Left ventricle myocardium inferior (tissue), 1 donor: Measurements from ENCODE around the gene MND1. TPM values are rescaled to one million over a fixed set of nuclear protein-coding genes. Genes with fewer than 3 reads are reported as not detected.

ENCODE experiments used
- DNase-seq: peaks from one replicate; pipeline ENCODE4 v3.0.0-alpha.2; 2020
- H3K27ac ChIP-seq: fragments of 200-600 bp; replicated peaks from 2 replicates; pipeline ENCODE4 v1.8.0; 2021
- H3K27me3 ChIP-seq: fragments of 200-600 bp; 2 replicates; pipeline ENCODE4 v1.8.0; 2021; ENCODE audit warnings: low read depth
- H3K36me3 ChIP-seq: fragments of 200-600 bp; 2 replicates; pipeline ENCODE4 v1.8.0; 2021
- H3K4me1 ChIP-seq: fragments of 200-600 bp; 2 replicates; pipeline ENCODE4 v1.8.0; 2021
- H3K4me3 ChIP-seq: fragments of 200-600 bp; 2 replicates; pipeline ENCODE4 v1.8.0; 2021; ENCODE audit warnings: mild to moderate bottlenecking, moderate library complexity
- H3K9me3 ChIP-seq: fragments of 200-600 bp; replicated peaks from 2 replicates; pipeline ENCODE4 v1.8.0; 2021
- intact Hi-C: fragments of 100-400 bp; cut with micrococcal nuclease; formaldehyde crosslinking; loops from one replicate; pipeline ENCODE4 v1.11.0; 2022
- total RNA-seq: library from RNA; stranded (reverse); fragmentation: NEBNext Ultra II Directional; extraction: Animal tissue kit (Norgen Biotek cat#: 25700); gene quantifications from one replicate; pipeline ENCODE4 v1.2.1, GENCODE V29; 2021
- TF ChIP-seq, protein P1 (sequence below): fragments of 200-600 bp; IDR thresholded peaks from 2 replicates; pipeline ENCODE4 v1.8.0; 2021; ENCODE audit warnings: antibody characterized with exemption, mild to moderate bottlenecking, borderline replicate concordance
- donor health status: DM: no; HTN: yes; CAD: no; lungs with severe emphysema.

Gene MND1
- total RNA-seq, 1 donor from 2014 or later = 0.38 TPM

DNA sequence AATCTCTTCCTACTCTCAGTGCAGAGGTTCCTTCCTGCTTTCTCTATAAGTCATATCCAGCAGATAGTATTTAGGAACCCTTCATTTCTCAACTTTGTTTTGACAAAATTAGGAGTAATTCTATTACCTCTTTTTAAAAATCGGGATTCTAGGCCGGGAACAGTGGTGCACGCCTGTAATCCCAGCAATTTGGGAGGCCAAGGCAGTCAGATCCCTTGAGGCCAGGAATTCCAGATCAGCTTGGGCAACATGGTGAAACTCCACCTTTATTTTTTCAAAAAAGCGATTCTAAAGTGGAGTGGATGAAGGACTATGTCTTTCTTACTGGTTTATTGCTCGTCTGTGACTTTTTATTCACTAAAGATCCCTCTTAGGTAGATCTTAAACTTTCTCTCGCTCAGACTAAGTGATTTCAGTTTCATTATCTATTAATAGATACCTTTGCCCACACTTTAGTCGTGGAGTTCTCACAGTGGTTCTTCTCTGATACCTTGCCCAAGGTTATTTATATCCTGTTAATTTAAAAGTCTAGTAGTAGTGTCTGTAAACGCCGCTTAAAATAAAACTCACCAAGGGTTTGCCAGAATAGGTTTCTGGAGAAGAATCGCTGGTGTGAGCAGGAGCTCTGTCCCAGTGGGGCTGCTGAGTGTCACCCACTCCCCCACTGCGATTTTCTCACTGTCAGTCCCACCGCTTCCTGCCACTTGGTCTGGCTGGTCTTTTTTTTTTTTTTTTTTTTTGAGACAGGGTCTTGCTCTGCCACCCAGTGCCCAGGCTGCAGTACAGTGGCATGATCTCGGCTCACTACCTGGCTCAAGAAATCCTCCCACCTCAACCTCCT is 94.6 kb downstream of the MND1 start:
- no peaks in the 10 kb centered on the region for H3K27me3 ChIP-seq
- TF ChIP-seq, protein P1, sequence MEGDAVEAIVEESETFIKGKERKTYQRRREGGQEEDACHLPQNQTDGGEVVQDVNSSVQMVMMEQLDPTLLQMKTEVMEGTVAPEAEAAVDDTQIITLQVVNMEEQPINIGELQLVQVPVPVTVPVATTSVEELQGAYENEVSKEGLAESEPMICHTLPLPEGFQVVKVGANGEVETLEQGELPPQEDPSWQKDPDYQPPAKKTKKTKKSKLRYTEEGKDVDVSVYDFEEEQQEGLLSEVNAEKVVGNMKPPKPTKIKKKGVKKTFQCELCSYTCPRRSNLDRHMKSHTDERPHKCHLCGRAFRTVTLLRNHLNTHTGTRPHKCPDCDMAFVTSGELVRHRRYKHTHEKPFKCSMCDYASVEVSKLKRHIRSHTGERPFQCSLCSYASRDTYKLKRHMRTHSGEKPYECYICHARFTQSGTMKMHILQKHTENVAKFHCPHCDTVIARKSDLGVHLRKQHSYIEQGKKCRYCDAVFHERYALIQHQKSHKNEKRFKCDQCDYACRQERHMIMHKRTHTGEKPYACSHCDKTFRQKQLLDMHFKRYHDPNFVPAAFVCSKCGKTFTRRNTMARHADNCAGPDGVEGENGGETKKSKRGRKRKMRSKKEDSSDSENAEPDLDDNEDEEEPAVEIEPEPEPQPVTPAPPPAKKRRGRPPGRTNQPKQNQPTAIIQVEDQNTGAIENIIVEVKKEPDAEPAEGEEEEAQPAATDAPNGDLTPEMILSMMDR = no peak
- no peaks in the 10 kb centered on the region for H3K36me3 ChIP-seq
- peak overlapping the region; percentile 41 for H3K27ac ChIP-seq
- no peaks in the 10 kb centered on the region for H3K4me1 ChIP-seq
- no peak for DNase-seq
- peak overlapping the region; percentile 39 for H3K4me3 ChIP-seq
- intact Hi-C loops = no loop called here
- H3K9me3 ChIP-seq = no peaks in the 10 kb centered on the region

DNA sequence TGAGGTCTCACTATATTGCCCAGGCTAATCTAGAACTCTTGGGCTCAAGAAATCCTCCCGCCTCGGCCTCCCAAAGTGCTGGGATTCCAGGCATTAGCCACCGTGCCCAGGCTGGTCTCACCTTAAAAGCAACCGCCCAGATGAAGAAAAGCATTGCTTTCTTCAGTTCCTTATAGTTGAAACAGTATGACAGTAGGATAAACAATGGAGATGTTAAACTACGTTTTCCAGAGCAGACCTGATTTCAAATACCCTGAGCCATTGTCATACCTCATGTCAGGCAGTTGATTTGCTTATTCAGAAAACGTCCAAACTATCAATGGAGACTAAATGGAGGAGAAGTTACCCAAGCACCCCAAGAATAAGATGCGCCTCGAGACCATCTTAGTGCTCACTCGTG is 95.3 kb downstream of the MND1 start:
- Histone ChIP-seq H3K27ac (no peak overlapping the region), H3K4me3 (no peak overlapping the region), H3K9me3 (no peaks in the 10 kb centered on the region), H3K4me1 (no peaks in the 10 kb centered on the region), H3K27me3 (no peaks in the 10 kb centered on the region), H3K36me3 (no peaks in the 10 kb centered on the region)
- DNase-seq = no peak
- intact Hi-C loops = no loop called here
- TF ChIP-seq, protein P1 = no peak

DNA sequence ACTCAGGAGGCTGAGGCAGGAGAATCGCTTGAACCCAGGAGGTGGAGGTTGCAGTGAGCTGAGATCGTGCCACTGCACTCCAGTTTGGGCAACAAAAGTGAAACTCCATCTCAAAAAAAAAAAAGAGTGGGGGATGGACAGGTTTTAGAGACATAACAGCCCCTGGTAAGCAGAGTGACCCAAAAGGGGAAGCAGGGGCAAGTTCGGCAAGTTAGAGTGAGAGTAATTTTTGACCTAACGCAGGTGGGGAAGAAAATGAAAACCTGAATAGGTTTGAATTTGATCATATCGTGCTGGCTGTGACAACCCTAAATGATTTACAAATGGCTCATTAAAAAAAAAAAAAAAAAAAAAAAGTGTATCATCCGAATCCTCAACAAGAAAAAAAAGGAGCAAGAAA is 96.0 kb downstream of the MND1 start:
- TF ChIP-seq, protein P1 = no peak
- intact Hi-C loops = no loop called here
- H3K27me3 ChIP-seq = no peaks in the 10 kb centered on the region

DNA sequence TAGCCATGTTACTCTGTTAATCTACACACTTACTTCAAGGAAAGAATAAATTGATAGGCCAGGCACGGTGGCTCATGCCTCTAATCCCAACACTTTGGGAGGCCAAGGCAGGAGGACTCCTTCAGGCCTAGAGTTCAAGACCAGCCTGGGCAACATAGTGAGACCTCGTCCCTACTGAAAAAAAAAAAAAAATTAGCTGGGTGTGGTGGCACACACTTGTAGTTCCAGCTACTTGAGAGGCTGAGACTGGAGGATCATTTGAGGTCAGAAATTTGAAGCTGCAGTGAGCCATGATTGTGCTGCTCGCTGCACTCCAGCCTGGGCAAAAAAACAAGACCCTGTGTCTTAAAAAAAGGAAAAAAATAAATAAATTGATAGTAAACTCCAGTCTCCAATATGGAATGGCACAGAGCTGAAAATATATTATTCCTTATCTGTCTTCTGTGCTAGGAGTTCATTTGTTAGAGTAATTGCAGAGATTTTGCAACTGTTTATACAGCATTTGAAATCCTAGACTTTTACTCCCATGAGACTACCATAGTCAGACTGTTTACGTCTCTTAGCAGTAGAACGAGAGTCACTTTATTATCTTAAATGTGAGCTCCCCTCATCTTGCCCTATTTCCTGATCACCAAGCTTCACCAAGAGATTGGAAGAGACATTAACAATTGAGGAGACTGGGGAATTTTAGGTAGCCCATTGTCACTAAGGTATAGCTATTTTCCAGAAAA is 102.9 kb downstream of the MND1 start:
- peaks cover 19% of the 10 kb centered on the region for H3K4me1 ChIP-seq
- peak overlapping the region; percentile 21 for H3K27ac ChIP-seq
- intact Hi-C loops = no loop called here
- peak overlapping the region; percentile 35 for H3K4me3 ChIP-seq
- H3K27me3 ChIP-seq = no peaks in the 10 kb centered on the region
- H3K36me3 ChIP-seq = no peaks in the 10 kb centered on the region
- TF ChIP-seq, protein P1 = no peak
- H3K9me3 ChIP-seq = no peaks in the 10 kb centered on the region
- DNase-seq = no peak

More for the DNA sequence above, 96.0 kb downstream of the MND1 start:
- H3K4me3 ChIP-seq = no peak overlapping the region
- DNase-seq = no peak
- H3K36me3 ChIP-seq = no peaks in the 10 kb centered on the region
- no peaks in the 10 kb centered on the region for H3K9me3 ChIP-seq
- no peak overlapping the region for H3K27ac ChIP-seq
- no peaks in the 10 kb centered on the region for H3K4me1 ChIP-seq

DNA sequence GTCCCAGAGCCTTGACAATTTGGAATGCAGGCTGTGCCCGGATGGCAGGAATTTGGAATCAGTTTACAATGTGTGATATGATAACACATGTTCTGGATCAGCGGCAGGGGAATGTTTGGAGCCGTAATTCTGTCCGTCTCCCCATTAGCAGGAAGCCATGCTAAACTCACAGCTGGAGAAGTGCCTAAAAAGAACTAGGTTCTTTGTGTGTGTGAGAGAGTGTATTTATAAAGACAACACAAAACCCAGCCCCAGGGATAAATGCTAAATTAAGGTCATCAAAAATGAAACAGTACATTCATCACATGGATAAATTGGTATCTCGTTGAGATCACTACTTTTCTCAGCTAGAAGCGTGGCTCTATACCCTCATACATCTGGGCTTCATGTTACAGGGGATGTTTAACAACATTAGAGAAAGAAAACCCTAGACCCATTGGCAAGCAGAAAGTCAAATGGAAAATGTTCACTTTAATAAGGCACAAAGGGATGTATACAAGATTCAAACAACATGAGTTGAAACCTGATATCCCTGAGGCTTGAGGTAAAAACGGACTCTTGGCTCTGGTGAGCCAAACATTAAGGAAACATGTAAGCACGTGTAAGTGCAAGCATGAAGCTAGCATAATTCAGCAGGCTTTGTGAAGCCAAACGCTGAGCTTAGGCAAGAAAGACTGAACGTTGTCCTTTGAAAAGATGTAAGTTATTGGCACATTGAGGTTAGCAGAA is 103.7 kb downstream of the MND1 start:
- no peaks in the 10 kb centered on the region for H3K9me3 ChIP-seq

More for the DNA sequence above, 103.7 kb downstream of the MND1 start:
- intact Hi-C loops = no loop called here
- Histone ChIP-seq H3K27me3 (no peaks in the 10 kb centered on the region), H3K36me3 (no peaks in the 10 kb centered on the region), H3K27ac (peak overlapping the region; percentile 21), H3K4me1 (peaks cover 19% of the 10 kb centered on the region), H3K4me3 (peak overlapping the region; percentile 35)
- DNase-seq = no peak
- TF ChIP-seq, protein P1 = no peak
